ENCODE results near the gene BCAR1. TPM values are rescaled to one million over a fixed set of nuclear protein-coding genes. Genes with fewer than 3 reads are reported as not detected.
A peak's percentile ranks its signal among the peaks of the same experiment; 100 is the strongest.
"Not testable (repeated sequence)": the region's sequence is repeated elsewhere in the genome, so short reads cannot be mapped to it uniquely, and the experiment has no call there.

Gene BCAR1
- total RNA-seq, 6 experiments from 2014 or later, result 29.2 to 108 (median 51.2) TPM

GRCh38 chr16:75208861-75209505, 42.4 kb downstream of the BCAR1 start:
- intact Hi-C loops (cut with DNase I), result no loop called here
- no peaks in the 10 kb centered on the region for H3K4me1 ChIP-seq
- WGBS (ENCODE audit: insufficient coverage, low coverage, low lambda C conversion rate, missing lambda C conversion rate), result 88% methylated on average over 8 of the region's 27 CpGs
- H3K36me3 ChIP-seq, result no peaks in the 10 kb centered on the region
- no peak for TF ChIP-seq CTCF (IDR thresholded peaks at IDR 0.05)
- TF ChIP-seq POLR2A (IDR thresholded peaks at IDR 0.05), result no peak
- H3K27me3 ChIP-seq, result no peaks in the 10 kb centered on the region
- ATAC-seq (peak in 1 of 4 donors; percentile 8), DNase-seq (no peak)
- H3K9me3 ChIP-seq, result no peaks in the 10 kb centered on the region
- H3K4me3 ChIP-seq, result no peak overlapping the region
- H3K27ac ChIP-seq, result no peak overlapping the region

- intact Hi-C loops (cut with DNase I), result no loop called here
- Histone ChIP-seq H3K9me3 (no peaks in the 10 kb centered on the region), H3K27ac (no peak overlapping the region), H3K4me1 (no peaks in the 10 kb centered on the region), H3K4me3 (no peak overlapping the region), H3K27me3 (no peaks in the 10 kb centered on the region), H3K36me3 (no peaks in the 10 kb centered on the region)
- 60% methylated on average over 1 of the region's 13 CpGs for WGBS (ENCODE audit: insufficient coverage, low coverage, low lambda C conversion rate, missing lambda C conversion rate)
- ATAC-seq, result no peak
- DNase-seq, result no peak
- TF ChIP-seq CTCF (IDR thresholded peaks at IDR 0.05) (no peak), POLR2A (IDR thresholded peaks at IDR 0.05) (no peak)
These were observed 43.1 kb downstream of the BCAR1 start for GRCh38 chr16:75208242-75208825.

DNA sequence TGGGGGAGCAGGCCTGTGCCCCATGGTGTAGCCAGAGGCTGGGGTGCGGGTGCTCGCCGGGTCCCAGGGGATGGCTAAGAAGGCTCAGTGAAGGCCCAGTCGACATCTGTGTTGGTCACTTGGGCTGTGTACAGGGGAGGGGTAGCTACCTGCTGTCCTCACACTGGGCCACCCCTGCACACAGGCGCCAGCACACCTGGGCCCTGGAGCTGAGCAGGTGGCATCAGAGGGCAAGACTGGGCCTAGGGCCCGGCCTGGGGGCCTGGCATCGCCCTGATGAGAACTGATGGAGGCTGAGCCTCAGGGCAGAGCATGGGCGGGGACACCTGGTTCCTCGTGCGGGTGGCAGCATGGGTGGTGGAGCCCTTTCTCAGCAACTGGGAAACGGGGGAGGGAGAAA, 43.6 kb downstream of the BCAR1 start:
- intact Hi-C loops (cut with DNase I), result loop anchor here in 1 of 2 donors (2.0 kb wide), 1 partner anchor 17 kb away; no protein-coding TSS in a partner anchor
- Histone ChIP-seq H3K27me3 (no peaks in the 10 kb centered on the region), H3K36me3 (no peaks in the 10 kb centered on the region), H3K27ac (no peak overlapping the region), H3K4me3 (no peak overlapping the region), H3K9me3 (no peaks in the 10 kb centered on the region), H3K4me1 (no peaks in the 10 kb centered on the region)
- TF ChIP-seq POLR2A (IDR thresholded peaks at IDR 0.05), result no peak
- no peak for TF ChIP-seq CTCF (IDR thresholded peaks at IDR 0.05)
- DNase-seq, result no peak
- no peak for ATAC-seq
- 100% methylated on average over 3 of the region's 11 CpGs for whole genome bisulfite sequencing (ENCODE audit: insufficient coverage, low coverage, low lambda C conversion rate, missing lambda C conversion rate)

DNA sequence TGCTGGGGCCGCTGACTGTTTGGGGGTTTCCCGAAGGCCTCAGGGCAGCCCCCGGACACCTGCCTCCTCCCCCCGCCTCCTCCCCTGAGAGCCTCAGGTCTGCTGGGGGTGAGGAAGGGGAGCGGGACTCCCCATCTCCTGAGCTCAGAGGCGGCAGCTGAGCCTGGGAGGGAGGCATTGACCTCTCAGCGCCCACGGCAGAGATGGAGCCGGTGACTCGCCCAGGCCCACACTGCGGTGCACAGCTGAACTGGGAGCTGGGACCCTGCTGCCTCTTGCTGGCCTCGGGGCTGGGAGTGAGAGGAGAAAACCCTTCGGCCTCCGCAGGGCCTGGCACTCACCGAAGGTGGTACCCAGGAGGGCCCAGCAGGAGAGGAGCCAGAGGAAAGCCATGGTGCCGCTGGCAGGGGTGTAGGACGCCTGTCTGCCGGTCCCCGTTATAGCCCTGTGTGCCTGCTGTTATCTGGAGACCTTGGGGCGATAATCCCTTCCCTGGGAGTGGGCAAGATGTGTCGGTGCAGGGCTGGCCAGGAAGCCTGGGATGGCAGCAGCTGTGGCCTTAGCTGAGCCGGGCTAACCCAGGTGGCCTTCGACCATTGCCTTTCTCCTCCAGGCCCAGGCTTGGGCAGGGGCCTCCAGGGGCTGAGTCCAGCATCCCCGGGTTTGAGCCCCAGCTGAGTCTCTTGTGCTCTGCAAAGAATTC, 44.5 kb downstream of the BCAR1 start, which contains the start of gene CTRB2:
TSS of gene CTRB2 (minus strand) at position 413 of the 703 bp plus-strand sequence. CDS start at position 393, 20 bp downstream.
- intact Hi-C loops (cut with DNase I), result loop anchor here in 1 of 2 donors (2.0 kb wide), 1 partner anchor 18 kb away; no protein-coding TSS in a partner anchor
- WGBS (ENCODE audit: insufficient coverage, low coverage, low lambda C conversion rate, missing lambda C conversion rate), result 84% methylated on average over 6 of the region's 24 CpGs
- H3K27ac ChIP-seq, result no peak within 1 kb of the TSS
- DNase-seq (peak in 2 of 3 donors; percentile 16 to 40), ATAC-seq (peak in 2 of 4 donors; percentile 10 to 13)
- TF ChIP-seq POLR2A (IDR thresholded peaks at IDR 0.05) (no peak), CTCF (IDR thresholded peaks at IDR 0.05) (no peak)
- H3K36me3 ChIP-seq, result no peaks in the 10 kb centered on the region
- H3K27me3 ChIP-seq, result no peaks in the 10 kb centered on the region
- no peaks in the 10 kb centered on the region for H3K4me1 ChIP-seq
- no peak within 1 kb of the TSS for H3K4me3 ChIP-seq
- no peaks in the 10 kb centered on the region for H3K9me3 ChIP-seq

DNA sequence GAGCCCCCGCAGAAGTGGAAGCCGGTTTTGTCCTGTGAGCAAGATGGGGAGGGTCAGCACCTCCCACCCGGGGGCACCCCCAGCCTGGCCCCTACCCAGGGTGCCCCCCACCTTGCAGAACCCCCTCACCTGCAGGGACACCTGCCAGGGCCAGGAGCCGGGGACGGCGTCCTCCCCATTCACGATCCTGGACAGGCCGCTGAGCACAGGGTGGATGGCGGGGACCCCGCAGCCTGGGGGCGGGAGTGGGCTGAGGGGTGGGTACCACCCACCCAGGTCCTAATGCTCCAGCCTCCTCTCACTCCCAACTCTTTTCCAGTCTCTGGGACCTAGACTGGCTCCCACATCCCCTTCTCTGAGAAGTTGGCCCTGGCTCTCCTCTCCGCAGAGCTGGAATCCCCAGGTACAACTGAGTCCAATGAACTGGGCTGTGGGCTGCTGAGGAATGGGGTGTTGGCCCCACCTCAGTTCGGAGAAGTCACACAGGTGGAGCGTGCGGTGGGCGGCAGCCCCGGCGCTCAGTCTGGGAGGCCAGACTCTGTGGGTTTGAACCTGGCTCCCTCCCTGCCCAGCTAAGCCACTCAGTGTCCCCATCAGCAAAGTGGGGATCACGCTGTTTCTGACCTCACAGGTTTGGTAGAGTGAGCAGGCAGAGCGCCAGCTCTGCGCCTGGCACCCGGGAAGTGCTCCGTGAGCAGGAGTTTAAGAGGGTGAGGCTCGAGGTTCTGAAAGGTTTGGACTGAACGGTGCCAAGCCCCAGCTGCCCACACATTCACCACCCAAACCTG, 45.3 kb downstream of the BCAR1 start:
- not testable (repeated sequence) for H3K9me3 ChIP-seq, H3K4me1 ChIP-seq, H3K27ac ChIP-seq, H3K36me3 ChIP-seq, H3K4me3 ChIP-seq, H3K27me3 ChIP-seq
- 80% methylated on average over 1 of the region's 25 CpGs for WGBS (ENCODE audit: insufficient coverage, low coverage, low lambda C conversion rate, missing lambda C conversion rate)
- ATAC-seq, result peak in 1 of 4 donors; percentile 4
- intact Hi-C loops (cut with DNase I), result loop anchor here in 1 of 2 donors (2.0 kb wide), 1 partner anchor 19 kb away; no protein-coding TSS in a partner anchor
- DNase-seq, result peak in 2 of 3 donors; percentile 10 to 27

- H3K27me3 ChIP-seq; H3K36me3 ChIP-seq; H3K4me1 ChIP-seq; H3K9me3 ChIP-seq; H3K27ac ChIP-seq; ATAC-seq; H3K4me3 ChIP-seq; intact Hi-C loops (cut with DNase I): not testable (repeated sequence)
- peak in 1 of 3 donors; percentile 41 for DNase-seq
- no CpG with 5 or more reads among the region's 19 CpGs for WGBS (ENCODE audit: insufficient coverage, low coverage, low lambda C conversion rate, missing lambda C conversion rate)
These were observed 46.0 kb downstream of the BCAR1 start for GRCh38 chr16:75205438-75205837.
